HG02759 (cell line): ENCODE data around the gene CNOT4.
"Not testable (repeated sequence)": the region's sequence is repeated elsewhere in the genome, so short reads cannot be mapped to it uniquely, and the experiment has no call there.

Experiments used
- ATAC-seq: cut with Tn5 transposase; IDR thresholded peaks from one replicate; pipeline ENCODE4 v1.9.1; 2021; ENCODE audit warnings: mild to moderate bottlenecking, moderate library complexity; ENCODE audit not compliant: unreplicated experiment

Gene CNOT4

GRCh38 chr7:135459951-135460567, 49.8 kb downstream of the CNOT4 start:
- no peak for ATAC-seq

GRCh38 chr7:135459076-135459475, 50.8 kb downstream of the CNOT4 start:
- ATAC-seq: no peak

- ATAC-seq: no peak
These were observed 55.8 kb downstream of the CNOT4 start for GRCh38 chr7:135454060-135454459.

- ATAC-seq: no peak
These were observed 60.5 kb downstream of the CNOT4 start for GRCh38 chr7:135449436-135449835.

- no peak for ATAC-seq
These were observed 61.1 kb downstream of the CNOT4 start for GRCh38 chr7:135448753-135449152.

- ATAC-seq: no peak
These were observed 62.2 kb downstream of the CNOT4 start for GRCh38 chr7:135447748-135448147.

GRCh38 chr7:135445690-135446089, 64.2 kb downstream of the CNOT4 start:
- no peak for ATAC-seq

GRCh38 chr7:135445266-135445665, 64.6 kb downstream of the CNOT4 start:
- not testable (repeated sequence) for ATAC-seq

GRCh38 chr7:135441791-135442190, 68.1 kb downstream of the CNOT4 start:
- no peak for ATAC-seq

GRCh38 chr7:135434047-135434446, 75.9 kb downstream of the CNOT4 start:
- ATAC-seq: no peak

- no peak for ATAC-seq
These were observed 79.3 kb downstream of the CNOT4 start for GRCh38 chr7:135430626-135431025.

- ATAC-seq: no peak
These were observed 81.0 kb downstream of the CNOT4 start for GRCh38 chr7:135428879-135429278.

GRCh38 chr7:135428011-135428410, 81.9 kb downstream of the CNOT4 start:
- no peak for ATAC-seq

GRCh38 chr7:135427166-135427565, 82.7 kb downstream of the CNOT4 start:
- no peak for ATAC-seq

- no peak for ATAC-seq
These were observed 84.9 kb downstream of the CNOT4 start for GRCh38 chr7:135425036-135425435.

GRCh38 chr7:135420786-135421185, 89.1 kb downstream of the CNOT4 start:
- ATAC-seq: no peak

GRCh38 chr7:135416431-135416830, 93.5 kb downstream of the CNOT4 start:
- no peak for ATAC-seq

GRCh38 chr7:135414850-135415439, 95.0 kb downstream of the CNOT4 start:
- ATAC-seq: no peak

GRCh38 chr7:135414208-135414607, 95.7 kb downstream of the CNOT4 start:
- ATAC-seq: no peak

- no peak for ATAC-seq
These were observed 98.8 kb downstream of the CNOT4 start for GRCh38 chr7:135411098-135411497.

- ATAC-seq: no peak
These were observed 99.4 kb downstream of the CNOT4 start for GRCh38 chr7:135410543-135410942.

- ATAC-seq: no peak
These were observed 99.9 kb downstream of the CNOT4 start for GRCh38 chr7:135409845-135410542.
